Progenitor cell of endocrine pancreas (in vitro differentiated cells): ENCODE results near the gene NCBP3. TPM values are rescaled to one million over a fixed set of nuclear protein-coding genes. Genes with fewer than 3 reads are reported as not detected.

Source experiments
- DNase-seq: peaks from one replicate; pipeline ENCODE4 v3.0.0; 2021; ENCODE audit warnings: low spot score; ENCODE audit not compliant: unreplicated experiment
- H3K27ac Mint-ChIP-seq: 2 replicates; pipeline ENCODE4 v1.8.0; 2021; ENCODE audit warnings: mild to moderate bottlenecking, moderate library complexity, mixed read lengths
- H3K27me3 Mint-ChIP-seq: 2 replicates; pipeline ENCODE4 v1.8.0; 2021; ENCODE audit warnings: mixed read lengths
- H3K36me3 Mint-ChIP-seq: 2 replicates; pipeline ENCODE4 v1.8.0; 2022; ENCODE audit warnings: mixed read lengths; ENCODE audit not compliant: insufficient read depth
- H3K4me1 Mint-ChIP-seq: 2 replicates; pipeline ENCODE4 v1.8.0; 2021; ENCODE audit warnings: low read depth, mixed read lengths
- H3K4me3 Mint-ChIP-seq: 2 replicates; pipeline ENCODE4 v1.8.0; 2021; ENCODE audit warnings: low read depth, mild to moderate bottlenecking, moderate library complexity, mixed read lengths
- H3K9me3 Mint-ChIP-seq: 2 replicates; pipeline ENCODE4 v1.8.0; 2021; ENCODE audit warnings: low read depth, mixed read lengths
- total RNA-seq: library from RNA; stranded (reverse); gene quantifications from 2 replicates; pipeline ENCODE4 v1.2.1, GENCODE V29; 2021
- TF ChIP-seq, protein P1 (sequence below): fragments of 200-600 bp; sonication (generic); IDR thresholded peaks from one replicate; pipeline ENCODE4 v1.5.0; 2021; ENCODE audit warnings: antibody characterized with exemption, mild to moderate bottlenecking; ENCODE audit not compliant: unreplicated experiment

The NCBP3 gene
- total RNA-seq, 1 donor from 2014 or later, result 90.9 TPM

DNA sequence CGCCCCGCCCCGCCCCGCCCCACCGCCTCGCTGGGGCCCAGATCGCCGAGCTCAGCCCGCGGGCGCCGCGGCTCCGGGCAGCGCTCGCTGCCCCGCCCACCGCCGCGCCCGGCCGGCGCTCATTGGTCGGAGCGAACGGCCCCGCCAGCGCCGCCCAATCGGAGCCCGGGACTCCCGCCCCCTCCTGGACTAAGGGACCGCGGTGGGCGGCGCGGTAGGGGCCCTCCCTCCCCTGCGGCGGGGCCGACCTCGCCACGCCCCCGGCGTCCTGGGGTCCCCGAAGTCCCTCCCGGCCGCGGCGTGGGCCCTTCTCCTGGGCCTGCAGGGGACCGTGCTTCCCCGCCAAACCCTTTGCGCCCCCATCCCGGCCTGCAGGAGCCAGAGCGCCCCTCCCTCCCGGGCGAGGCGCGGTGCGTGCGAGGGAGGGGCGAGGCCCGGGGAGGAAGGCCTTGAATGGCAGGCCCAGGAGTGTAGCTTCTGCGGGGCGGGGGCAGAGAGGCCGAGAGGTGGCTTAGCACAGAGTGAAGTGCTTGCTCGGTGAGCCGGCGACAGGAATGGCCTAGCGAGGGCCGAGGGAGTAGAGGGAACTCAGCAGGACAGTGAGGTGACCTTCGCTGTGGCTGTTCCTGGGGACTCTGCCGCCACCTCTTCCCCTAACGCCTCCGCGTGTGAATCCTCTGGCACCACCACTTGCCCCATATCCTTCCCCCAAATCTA lies 47.1 kb upstream of the NCBP3 start, which contains the start of gene CAMKK1:
CAMKK1 (minus strand) TSS at position 51 of the 717 bp plus-strand sequence. CDS start 7,366 bp downstream, outside the sequence.
- Mint-ChIP-seq H3K9me3 (no peaks in the 10 kb centered on the region), H3K27me3 (peaks cover 31% of the 10 kb centered on the region), H3K27ac (peak within 1 kb of the TSS; percentile 91), H3K36me3 (no peaks in the 10 kb centered on the region), H3K4me3 (peak within 1 kb of the TSS; percentile 77), H3K4me1 (peaks cover 6% of the 10 kb centered on the region)
- DNase-seq, result peak; percentile 81
- TF ChIP-seq, protein P1, sequence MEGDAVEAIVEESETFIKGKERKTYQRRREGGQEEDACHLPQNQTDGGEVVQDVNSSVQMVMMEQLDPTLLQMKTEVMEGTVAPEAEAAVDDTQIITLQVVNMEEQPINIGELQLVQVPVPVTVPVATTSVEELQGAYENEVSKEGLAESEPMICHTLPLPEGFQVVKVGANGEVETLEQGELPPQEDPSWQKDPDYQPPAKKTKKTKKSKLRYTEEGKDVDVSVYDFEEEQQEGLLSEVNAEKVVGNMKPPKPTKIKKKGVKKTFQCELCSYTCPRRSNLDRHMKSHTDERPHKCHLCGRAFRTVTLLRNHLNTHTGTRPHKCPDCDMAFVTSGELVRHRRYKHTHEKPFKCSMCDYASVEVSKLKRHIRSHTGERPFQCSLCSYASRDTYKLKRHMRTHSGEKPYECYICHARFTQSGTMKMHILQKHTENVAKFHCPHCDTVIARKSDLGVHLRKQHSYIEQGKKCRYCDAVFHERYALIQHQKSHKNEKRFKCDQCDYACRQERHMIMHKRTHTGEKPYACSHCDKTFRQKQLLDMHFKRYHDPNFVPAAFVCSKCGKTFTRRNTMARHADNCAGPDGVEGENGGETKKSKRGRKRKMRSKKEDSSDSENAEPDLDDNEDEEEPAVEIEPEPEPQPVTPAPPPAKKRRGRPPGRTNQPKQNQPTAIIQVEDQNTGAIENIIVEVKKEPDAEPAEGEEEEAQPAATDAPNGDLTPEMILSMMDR, result no peak

DNA sequence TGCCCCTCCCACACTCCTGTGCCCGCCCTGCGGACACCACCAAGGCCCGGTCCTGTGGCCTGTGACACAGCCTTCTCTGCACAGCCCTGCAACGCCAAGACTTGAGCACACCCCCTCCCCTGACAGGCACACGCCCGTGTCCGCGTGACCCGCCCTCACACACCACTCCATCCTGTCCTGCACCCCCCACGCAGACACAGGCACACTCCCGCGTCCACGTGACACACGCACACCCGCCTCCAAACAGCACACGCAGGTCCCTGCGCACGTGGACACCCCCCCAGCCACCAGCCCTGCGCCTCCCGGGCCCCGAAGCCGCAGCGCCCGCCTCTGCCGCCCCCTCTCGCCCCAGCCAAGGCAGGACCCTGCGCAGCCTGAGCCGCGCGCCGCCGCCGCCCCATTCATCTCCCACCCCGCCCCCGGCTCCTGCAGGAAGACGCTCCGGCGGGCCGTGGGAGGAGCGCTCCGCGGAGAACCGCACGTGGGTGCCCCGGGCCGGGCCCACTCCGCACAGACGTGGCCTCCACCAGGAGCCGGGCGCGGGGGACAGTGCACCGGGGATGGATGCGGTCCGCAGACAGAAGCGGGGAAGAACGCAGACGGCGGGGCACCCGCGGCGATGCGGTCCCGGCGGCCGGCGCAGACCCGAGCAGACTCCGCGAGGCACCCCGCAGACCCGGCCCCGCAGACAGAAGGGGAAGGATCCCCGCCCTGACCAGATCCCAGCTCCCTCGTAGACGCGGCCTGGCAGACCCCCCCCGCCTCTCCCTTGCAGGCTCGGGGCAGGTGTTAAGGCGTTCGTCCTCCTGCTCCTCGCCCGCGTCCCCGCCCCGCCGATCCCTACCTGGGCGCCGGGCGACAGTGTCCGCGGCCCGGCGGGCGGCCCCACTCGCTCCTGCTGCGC lies 46.3 kb upstream of the NCBP3 start:
- peak overlapping the region; percentile 29 for H3K27ac Mint-ChIP-seq
- peak overlapping the region; percentile 61 for H3K4me3 Mint-ChIP-seq
- H3K4me1 Mint-ChIP-seq, result peaks cover 7% of the 10 kb centered on the region
- TF ChIP-seq, protein P1, result peak; percentile 19
- H3K9me3 Mint-ChIP-seq, result no peaks in the 10 kb centered on the region
- peak; percentile 30 for DNase-seq
- peaks cover 33% of the 10 kb centered on the region for H3K27me3 Mint-ChIP-seq
- no peaks in the 10 kb centered on the region for H3K36me3 Mint-ChIP-seq

DNA sequence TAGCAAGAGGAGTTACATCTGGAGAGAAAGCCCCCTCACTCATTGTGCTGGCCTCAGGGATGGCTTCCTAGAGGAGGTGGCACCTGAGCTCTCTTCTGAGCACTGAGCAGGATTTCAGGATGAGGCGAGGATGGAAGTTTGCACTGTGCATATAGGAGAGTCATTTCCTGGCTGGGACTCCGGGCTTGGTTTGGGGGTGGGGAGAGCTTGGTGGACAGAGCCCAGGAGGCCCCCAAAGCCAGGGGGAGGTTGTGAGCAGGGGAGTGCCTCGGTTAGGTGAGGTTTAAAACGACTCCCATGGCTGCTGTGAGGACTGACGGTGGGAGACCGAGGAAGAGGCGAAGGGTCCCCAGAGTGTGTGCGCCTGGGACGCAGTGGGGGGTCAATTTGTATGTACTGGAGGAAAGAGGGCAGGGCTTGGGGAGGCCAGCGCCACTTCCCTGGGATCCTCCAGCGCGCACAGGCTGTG lies 45.6 kb upstream of the NCBP3 start:
- H3K4me1 Mint-ChIP-seq, result peaks cover 7% of the 10 kb centered on the region
- H3K36me3 Mint-ChIP-seq, result no peaks in the 10 kb centered on the region
- no peaks in the 10 kb centered on the region for H3K9me3 Mint-ChIP-seq
- H3K27me3 Mint-ChIP-seq, result peaks cover 37% of the 10 kb centered on the region
- no peak overlapping the region for H3K27ac Mint-ChIP-seq
- DNase-seq, result no peak
- TF ChIP-seq, protein P1, result no peak
- peak overlapping the region; percentile 61 for H3K4me3 Mint-ChIP-seq

DNA sequence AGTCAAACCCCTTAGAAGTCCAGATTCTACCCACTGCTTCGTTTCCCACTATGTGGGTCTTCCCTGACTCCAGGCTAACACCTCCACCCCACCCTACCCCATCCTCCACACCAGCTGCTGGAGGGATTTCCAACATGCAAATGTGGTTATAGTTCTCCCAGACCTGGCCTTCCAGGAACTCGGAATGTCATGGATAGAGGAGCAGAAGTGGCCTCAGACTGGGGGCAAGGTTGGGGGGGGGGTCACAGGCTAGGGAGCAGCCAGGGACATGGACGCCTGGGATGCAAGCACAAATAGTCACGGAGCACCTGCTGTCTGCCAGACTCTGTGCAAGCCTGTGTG lies 44.8 kb upstream of the NCBP3 start:
- H3K4me3 Mint-ChIP-seq, result peak overlapping the region; percentile 61
- TF ChIP-seq, protein P1, result no peak
- no peaks in the 10 kb centered on the region for H3K36me3 Mint-ChIP-seq
- no peaks in the 10 kb centered on the region for H3K9me3 Mint-ChIP-seq
- peaks cover 35% of the 10 kb centered on the region for H3K27me3 Mint-ChIP-seq
- no peak for DNase-seq
- H3K4me1 Mint-ChIP-seq, result peaks cover 7% of the 10 kb centered on the region
- H3K27ac Mint-ChIP-seq, result no peak overlapping the region
